Peyer's patch (tissue), 4 donors: ENCODE data around the gene PGR. TPM values are rescaled to one million over a fixed set of nuclear protein-coding genes. Genes with fewer than 3 reads are reported as not detected.
"Not testable (repeated sequence)": the region's sequence is repeated elsewhere in the genome, so short reads cannot be mapped to it uniquely, and the experiment has no call there.

Source experiments
- DNase-seq, 3 donors: peaks; one replicate each; pipeline ENCODE4 v3.0.0-alpha.2; 2017 to 2019
- H3K27ac ChIP-seq, 4 donors: fragments of 200-600 bp; sonication (generic); one replicate each; pipeline ENCODE4 v1.5.1; 2016 to 2019
- H3K27me3 ChIP-seq, 2 donors: fragments of 200-600 bp; sonication (generic); one replicate each; pipeline ENCODE4 v1.5.1; 2019
- H3K36me3 ChIP-seq, 3 donors: fragments of 200-600 bp; sonication (generic); one replicate each; pipeline ENCODE4 v1.5.1; 2016 to 2019
- H3K4me1 ChIP-seq, 4 donors: fragments of 200-600 bp; sonication (generic); one replicate each; pipeline ENCODE4 v1.5.1; 2016 to 2019
- H3K4me3 ChIP-seq, 4 donors: fragments of 200-600 bp; sonication (generic); 1 replicate in 3 of 4; 2 replicates in 1 of 4; pipeline ENCODE4 v1.5.1; 2016 to 2019; ENCODE audit warnings: mild to moderate bottlenecking in 1 of 4
- H3K9me3 ChIP-seq, 4 donors: fragments of 200-600 bp; sonication (generic); one replicate each; pipeline ENCODE4 v1.5.1; 2016 to 2019; ENCODE audit warnings: mild to moderate bottlenecking in 1 of 4
- CTCF ChIP-seq, 6 experiments: fragments of 450-650 bp in 4 of 6; fragments of 200-600 bp in 2 of 6; sonication (generic) in 1 of 6; IDR thresholded peaks; one replicate each; pipeline ENCODE4 v1.5.1; 2017 to 2019; ENCODE audit warnings: antibody characterized with exemption in 6 of 6, mild to moderate bottlenecking in 3 of 6, moderate library complexity in 1 of 6
- POLR2A ChIP-seq, 2 donors: fragments of 450-650 bp; IDR thresholded peaks; one replicate each; pipeline ENCODE4 v1.5.1; 2017; ENCODE audit warnings: antibody characterized with exemption in 2 of 2, mild to moderate bottlenecking in 2 of 2, moderate library complexity in 2 of 2
- total RNA-seq, 4 donors: library from RNA; depleted of rRNA; stranded (reverse); fragments of >200 nt; gene quantifications; one replicate each; pipeline ENCODE4 v1.1.0, GENCODE V29; 2016

PGR gene
- total RNA-seq, 4 donors from 2014 or later = 0.35 to 1.7 (median 0.86) TPM

- TF ChIP-seq POLR2A (IDR thresholded peaks at IDR 0.05) = no peak
- DNase-seq = no peak
- Histone ChIP-seq H3K9me3 (no peaks in the 10 kb centered on the region), H3K27me3 (no peaks in the 10 kb centered on the region), H3K4me3 (no peak overlapping the region), H3K27ac (no peak overlapping the region), H3K4me1 (no peaks in the 10 kb centered on the region), H3K36me3 (no peaks in the 10 kb centered on the region)
These were observed 107.4 kb downstream of the PGR start for GRCh38 chr11:101022256-101022655.

- TF ChIP-seq POLR2A (IDR thresholded peaks at IDR 0.05) (no peak), CTCF (IDR thresholded peaks at IDR 0.05) (no peak)
- Histone ChIP-seq H3K4me1 (no peaks in the 10 kb centered on the region), H3K27ac (no peak overlapping the region), H3K27me3 (no peaks in the 10 kb centered on the region), H3K9me3 (no peaks in the 10 kb centered on the region), H3K36me3 (no peaks in the 10 kb centered on the region), H3K4me3 (no peak overlapping the region)
- DNase-seq = no peak
These were observed 109.7 kb downstream of the PGR start for GRCh38 chr11:101019870-101020269.

- DNase-seq = no peak
- H3K4me1 ChIP-seq = no peaks in the 10 kb centered on the region
- H3K36me3 ChIP-seq = no peaks in the 10 kb centered on the region
- H3K9me3 ChIP-seq = no peaks in the 10 kb centered on the region
- no peak overlapping the region for H3K27ac ChIP-seq
- no peaks in the 10 kb centered on the region for H3K27me3 ChIP-seq
- no peak for TF ChIP-seq CTCF (IDR thresholded peaks at IDR 0.05)
- TF ChIP-seq POLR2A (IDR thresholded peaks at IDR 0.05) = no peak
- H3K4me3 ChIP-seq = no peak overlapping the region
These were observed 114.9 kb downstream of the PGR start for GRCh38 chr11:101014600-101015285.

- not testable (repeated sequence) for H3K4me1 ChIP-seq, H3K27me3 ChIP-seq, H3K9me3 ChIP-seq, DNase-seq, H3K4me3 ChIP-seq, H3K36me3 ChIP-seq, H3K27ac ChIP-seq
These were observed 115.9 kb downstream of the PGR start for GRCh38 chr11:101013702-101014101.

- TF ChIP-seq CTCF (IDR thresholded peaks at IDR 0.05) (no peak), POLR2A (IDR thresholded peaks at IDR 0.05) (no peak)
- no peak overlapping the region for H3K4me3 ChIP-seq
- no peaks in the 10 kb centered on the region for H3K27me3 ChIP-seq
- DNase-seq = no peak
- H3K36me3 ChIP-seq = no peaks in the 10 kb centered on the region
- no peak overlapping the region for H3K27ac ChIP-seq
- no peaks in the 10 kb centered on the region for H3K4me1 ChIP-seq
- H3K9me3 ChIP-seq = no peaks in the 10 kb centered on the region
These were observed 117.7 kb downstream of the PGR start for GRCh38 chr11:101011881-101012280.

GRCh38 chr11:101010899-101011298 is 118.7 kb downstream of the PGR start:
- Histone ChIP-seq H3K36me3 (no peaks in the 10 kb centered on the region), H3K9me3 (no peaks in the 10 kb centered on the region), H3K27ac (no peak overlapping the region), H3K27me3 (no peaks in the 10 kb centered on the region), H3K4me3 (no peak overlapping the region), H3K4me1 (no peaks in the 10 kb centered on the region)
- no peak for TF ChIP-seq CTCF (IDR thresholded peaks at IDR 0.05)
- TF ChIP-seq POLR2A (IDR thresholded peaks at IDR 0.05) = no peak
- no peak for DNase-seq

GRCh38 chr11:101009690-101010055 is 119.9 kb downstream of the PGR start:
- Histone ChIP-seq H3K27me3 (no peaks in the 10 kb centered on the region), H3K9me3 (no peaks in the 10 kb centered on the region), H3K4me3 (no peak overlapping the region), H3K27ac (no peak overlapping the region), H3K36me3 (no peaks in the 10 kb centered on the region), H3K4me1 (no peaks in the 10 kb centered on the region)
- TF ChIP-seq CTCF (IDR thresholded peaks at IDR 0.05) = no peak
- DNase-seq = no peak
